Osteoblast (primary cell): ENCODE data around the gene STAMBPL1. TPM values are rescaled to one million over a fixed set of nuclear protein-coding genes. Genes with fewer than 3 reads are reported as not detected.

Experiments used
- DNase-seq: peaks from one replicate; pipeline ENCODE4 v3.0.0; 2011; ENCODE audit warnings: low spot score, mixed read lengths; ENCODE audit not compliant: insufficient read length; ENCODE audit errors: missing footprints
- H2AFZ ChIP-seq: 2 replicates; pipeline ENCODE4 v1.6.0; 2011; ENCODE audit warnings: mild to moderate bottlenecking, low read length
- H3K27ac ChIP-seq: 2 replicates; pipeline ENCODE4 v1.5.1; 2011; ENCODE audit warnings: mild to moderate bottlenecking, low read depth, low read length, moderate library complexity
- H3K27me3 ChIP-seq: 2 replicates; pipeline ENCODE4 v1.6.0; 2012; ENCODE audit warnings: mild to moderate bottlenecking, control low read depth, inconsistent platforms, low read length, moderate library complexity; ENCODE audit not compliant: insufficient read depth
- H3K36me3 ChIP-seq: 2 replicates; pipeline ENCODE4 v1.5.1; 2011; ENCODE audit warnings: mild to moderate bottlenecking, low read length, control low read depth, moderate library complexity; ENCODE audit not compliant: insufficient read depth
- H3K4me1 ChIP-seq: 2 replicates; pipeline ENCODE4 v1.5.1; 2011; ENCODE audit warnings: mild to moderate bottlenecking, low read length, control low read depth, moderate library complexity; ENCODE audit not compliant: insufficient read depth
- H3K4me2 ChIP-seq: 2 replicates; pipeline ENCODE4 v1.6.0; 2011; ENCODE audit warnings: mild to moderate bottlenecking, low read length; ENCODE audit not compliant: insufficient read depth
- H3K4me3 ChIP-seq: fragments of 200-600 bp; sonication (generic); 3 replicates; pipeline ENCODE4 v1.5.1; 2012; ENCODE audit warnings: mild to moderate bottlenecking, low read length, inconsistent platforms; ENCODE audit not compliant: insufficient read depth
- H3K79me2 ChIP-seq: 2 replicates; pipeline ENCODE4 v1.6.0; 2012; ENCODE audit warnings: mild to moderate bottlenecking, low read length, control low read depth, inconsistent platforms; ENCODE audit not compliant: insufficient read depth
- H3K9me3 ChIP-seq: 2 replicates; pipeline ENCODE4 v1.5.1; 2011; ENCODE audit warnings: low read depth, low read length, control low read depth
- H4K20me1 ChIP-seq: 2 replicates; pipeline ENCODE4 v1.6.0; 2012; ENCODE audit warnings: mild to moderate bottlenecking, low read length, control low read depth; ENCODE audit not compliant: insufficient read depth
- CTCF ChIP-seq: IDR thresholded peaks from 2 replicates; pipeline ENCODE4 v1.5.1; 2011; ENCODE audit warnings: mild to moderate bottlenecking, low read depth, low read length, moderate library complexity; ENCODE audit errors: extremely low read depth
- total RNA-seq: library from RNA; depleted of rRNA; stranded (reverse); fragments of >200 nt; gene quantifications from 2 replicates; pipeline ENCODE4 v1.2.3, GENCODE V29; 2012

STAMBPL1 gene
- total RNA-seq, 1 donor, result 11.6 TPM

GRCh38 chr10:88971221-88972061 is 91.4 kb downstream of the STAMBPL1 start:
- Histone ChIP-seq H3K27me3 (no peaks in the 10 kb centered on the region), H2AFZ (no peak overlapping the region), H3K27ac (no peak overlapping the region), H3K4me2 (no peak overlapping the region), H3K4me1 (peaks cover 28% of the 10 kb centered on the region), H3K79me2 (peaks cover 11% of the 10 kb centered on the region), H3K36me3 (no peaks in the 10 kb centered on the region), H4K20me1 (no peaks in the 10 kb centered on the region), H3K9me3 (no peaks in the 10 kb centered on the region), H3K4me3 (no peak overlapping the region)
- no peak for TF ChIP-seq CTCF
- DNase-seq, result no peak

Other genes with a start within 250 kb of the STAMBPL1 start
- not detected in 2 replicates for gene LIPF, start 215.8 kb upstream of the STAMBPL1 start, total RNA-seq
- gene LIPK, start 174.0 kb upstream of the STAMBPL1 start, total RNA-seq, result not detected in 2 replicates
- gene LIPN, start 120.2 kb upstream of the STAMBPL1 start, total RNA-seq, result not detected in 2 replicates
- gene LIPM, start 77.5 kb upstream of the STAMBPL1 start, total RNA-seq, result not detected in 2 replicates
- under 0.01 TPM in 2 replicates for gene ANKRD22, start 28.4 kb upstream of the STAMBPL1 start, total RNA-seq
- gene ACTA2, start 72.5 kb downstream of the STAMBPL1 start, total RNA-seq, result 501 and 855 TPM in 2 replicates
- gene FAS, start 110.6 kb downstream of the STAMBPL1 start, total RNA-seq, result 49.6 and 62.5 TPM in 2 replicates